NK-92 (cell line): ENCODE results near the gene GBF1.
"Not testable (repeated sequence)": the region's sequence is repeated elsewhere in the genome, so short reads cannot be mapped to it uniquely, and the experiment has no call there.

Experiments used
- DNase-seq: peaks from one replicate; lab custom pipeline; 2025; ENCODE audit not compliant: unreplicated experiment; lab: John Stamatoyannopoulos, UW

The GBF1 gene

DNA sequence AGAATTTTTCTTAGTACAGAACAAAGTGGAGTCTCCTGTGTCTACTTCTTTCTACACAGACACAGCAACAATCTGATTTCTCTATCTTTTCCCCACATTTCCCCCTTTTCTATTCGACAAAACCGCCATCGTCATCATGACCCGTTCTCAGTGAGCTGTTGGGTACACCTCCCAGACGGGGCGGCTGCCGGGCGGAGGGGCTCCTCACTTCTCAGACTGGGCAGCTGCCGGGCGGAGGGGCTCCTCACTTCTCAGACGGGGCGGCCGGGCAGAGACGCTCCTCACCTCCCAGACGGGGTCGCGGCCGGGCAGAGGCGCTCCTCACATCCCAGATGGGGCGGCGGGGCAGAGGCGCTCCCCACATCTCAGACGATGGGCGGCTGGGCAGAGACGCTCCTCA, 56.0 kb downstream of the GBF1 start:
- not testable (repeated sequence) for DNase-seq

DNA sequence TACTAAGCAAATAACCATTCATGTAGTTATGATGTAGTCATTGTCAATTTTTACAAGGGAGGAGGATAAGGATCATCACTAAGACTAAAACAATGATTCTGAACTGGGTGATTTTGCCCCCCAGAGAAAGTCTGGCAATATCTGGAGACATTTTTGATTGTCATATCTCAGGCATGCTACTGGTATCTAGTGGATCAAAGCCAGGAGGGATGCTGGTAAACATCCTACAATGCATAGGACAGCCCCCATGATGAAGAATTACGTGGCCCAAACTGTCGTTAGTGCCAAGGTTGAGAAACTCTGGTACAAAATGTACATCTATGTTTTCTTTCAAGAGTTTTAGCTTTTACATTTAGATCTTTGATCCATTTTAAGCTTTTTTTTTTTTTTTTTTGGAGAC, 57.3 kb downstream of the GBF1 start:
- DNase-seq: no peak

GRCh38 chr10:102306006-102306405, 60.7 kb downstream of the GBF1 start:
- no peak for DNase-seq

- DNase-seq: no peak
These were observed 61.4 kb downstream of the GBF1 start for GRCh38 chr10:102306710-102307109.

DNA sequence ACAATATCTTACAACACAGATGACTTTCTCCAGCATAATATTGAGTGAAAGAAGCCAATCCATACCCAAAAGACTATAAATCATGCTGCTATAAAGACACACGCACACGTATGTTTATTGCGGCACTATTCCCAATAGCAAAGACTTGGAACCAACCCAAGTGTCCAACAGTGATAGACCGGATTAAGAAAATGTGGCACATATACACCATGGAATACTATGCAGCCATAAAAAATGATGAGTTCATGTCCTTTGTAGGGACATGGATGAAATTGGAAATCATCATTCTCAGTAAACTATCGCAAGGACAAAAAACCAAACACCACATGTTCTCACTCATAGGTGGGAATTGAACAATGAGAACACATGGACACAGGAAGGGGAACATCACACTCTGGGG, 63.0 kb downstream of the GBF1 start:
- DNase-seq: not testable (repeated sequence)

DNA sequence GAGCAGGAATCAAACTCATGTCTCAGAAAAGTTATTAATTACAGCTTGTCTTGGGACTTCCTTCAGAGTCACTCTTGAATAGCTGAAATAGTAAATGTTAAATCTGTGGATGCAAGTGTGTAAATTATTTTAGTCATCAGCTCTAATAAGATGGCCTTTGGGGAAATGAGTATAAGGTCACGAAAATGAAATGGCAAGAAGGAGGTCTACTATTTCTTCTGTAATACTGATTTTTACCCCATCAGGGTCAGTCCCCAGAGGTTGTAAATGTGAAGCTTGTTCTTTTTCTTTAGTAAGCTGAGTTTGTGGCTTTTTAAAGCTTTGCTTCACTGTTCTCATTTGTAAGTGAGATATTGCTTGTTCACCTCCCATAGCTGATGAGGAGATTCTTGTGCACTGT, 63.9 kb downstream of the GBF1 start:
- DNase-seq: no peak

DNA sequence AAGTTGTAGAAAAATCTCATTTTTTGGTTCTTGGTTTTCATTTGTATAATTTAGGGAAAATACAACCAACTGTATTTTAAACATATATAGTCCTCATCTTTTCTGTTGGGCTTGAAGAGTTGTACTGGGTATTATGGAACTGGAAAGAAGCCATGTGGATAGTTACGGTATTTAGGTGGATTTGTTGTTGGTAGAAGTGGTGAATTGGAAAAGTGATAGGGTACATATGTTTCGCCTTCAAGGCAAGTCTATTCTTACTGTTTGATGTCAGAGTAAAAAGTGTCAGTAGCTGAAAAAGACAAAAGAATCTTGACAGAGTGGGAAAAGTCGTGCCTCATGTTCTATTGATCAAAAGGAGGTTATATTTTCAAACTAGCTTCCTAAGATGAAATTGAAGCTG, 64.6 kb downstream of the GBF1 start:
- DNase-seq: no peak

DNA sequence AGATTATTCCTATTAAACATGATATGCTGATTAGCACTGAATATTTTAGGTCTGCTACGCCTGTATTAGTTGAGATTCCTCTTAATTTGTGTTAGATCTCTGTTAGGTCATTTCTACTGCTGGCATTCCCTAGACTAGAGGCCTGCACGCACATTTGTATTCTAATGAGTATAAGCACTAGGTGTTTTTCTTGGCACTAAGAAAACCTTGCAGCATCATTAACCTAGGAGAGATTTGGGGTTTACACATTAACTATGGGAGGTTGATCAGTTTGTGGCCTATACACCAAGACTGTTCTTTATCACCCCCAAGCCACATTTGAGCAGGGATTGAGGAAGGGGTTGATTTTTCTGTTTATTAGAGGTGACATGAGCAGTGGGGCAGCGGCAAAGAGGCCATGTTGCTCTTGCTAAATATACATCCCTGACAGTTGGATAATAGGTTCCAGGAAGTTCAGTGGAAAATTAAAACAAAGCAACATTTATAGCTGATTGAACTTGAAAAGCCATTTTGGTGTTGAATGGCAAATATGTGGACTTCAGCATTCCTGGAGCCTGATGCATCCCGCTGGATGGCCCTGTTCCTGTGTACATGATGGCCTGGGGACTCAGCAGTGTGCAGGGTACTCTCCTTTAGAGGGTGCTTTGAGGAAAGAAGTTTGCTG, 65.2 kb downstream of the GBF1 start:
- DNase-seq: no peak

- no peak for DNase-seq
These were observed 65.7 kb downstream of the GBF1 start for GRCh38 chr10:102311025-102311420.

DNA sequence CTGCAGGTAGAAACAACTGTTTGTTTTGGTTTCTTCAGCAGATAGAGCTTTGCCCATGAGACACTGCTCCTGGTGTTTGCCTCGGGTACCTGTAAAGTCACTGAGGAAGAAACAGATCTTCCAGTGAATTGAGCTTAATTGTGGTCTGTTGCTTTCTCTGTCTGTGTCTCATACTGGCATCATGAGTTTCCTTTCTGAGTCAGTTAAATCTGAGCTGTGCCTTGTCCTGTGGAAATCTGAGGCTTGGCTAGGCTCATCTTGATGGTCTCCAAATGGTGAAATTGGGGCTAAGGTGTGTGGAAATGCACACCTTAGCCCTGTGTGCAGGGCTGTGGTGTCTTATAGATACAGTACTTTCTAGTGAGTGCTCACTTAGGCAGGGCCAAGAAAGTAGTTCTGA, 67.4 kb downstream of the GBF1 start:
- no peak for DNase-seq

- no peak for DNase-seq
These were observed 68.0 kb downstream of the GBF1 start for GRCh38 chr10:102313221-102313896.

- no peak for DNase-seq
These were observed 69.5 kb downstream of the GBF1 start for GRCh38 chr10:102314801-102315200.

- DNase-seq: no peak
These were observed 71.1 kb downstream of the GBF1 start for GRCh38 chr10:102316421-102316820.

DNA sequence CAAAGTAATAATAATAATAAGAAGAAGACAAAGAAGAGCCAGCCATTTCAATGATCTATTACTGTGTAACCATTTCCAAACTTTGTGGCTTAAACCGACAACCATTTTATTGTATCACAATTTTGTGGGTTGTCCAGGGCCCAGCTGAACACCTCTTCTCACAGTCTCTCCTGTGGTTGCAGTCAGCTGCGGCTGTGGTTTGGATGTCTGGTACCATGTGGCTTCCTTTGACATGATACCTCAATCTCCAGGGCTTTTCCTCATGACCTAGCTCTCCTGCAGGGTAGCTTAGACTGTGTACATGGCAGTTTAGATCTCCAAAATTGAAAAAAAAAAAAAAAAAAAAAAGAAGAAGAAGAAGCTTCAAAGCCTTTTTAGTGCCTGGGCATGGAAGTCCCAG, 77.6 kb downstream of the GBF1 start:
- no peak for DNase-seq

DNA sequence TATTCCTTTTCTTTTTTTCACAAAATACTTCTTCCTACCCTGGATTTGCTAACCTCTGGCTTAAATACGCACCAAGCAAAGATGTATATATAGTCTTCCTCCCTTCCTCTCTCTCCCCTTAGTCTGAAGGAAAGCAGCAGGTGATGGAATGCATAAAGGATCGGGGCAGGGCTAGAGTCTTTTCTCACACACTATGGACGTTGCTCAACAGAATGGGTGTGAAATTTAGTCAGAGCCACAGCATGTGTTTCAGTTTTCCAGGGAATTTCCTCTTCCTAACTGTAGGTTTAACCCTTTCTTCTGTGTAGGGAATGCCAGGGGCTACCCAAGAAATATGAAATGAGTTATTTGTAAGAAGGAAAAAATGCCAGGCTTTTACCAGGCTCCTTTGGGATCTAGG, 78.7 kb downstream of the GBF1 start:
- DNase-seq: no peak

DNA sequence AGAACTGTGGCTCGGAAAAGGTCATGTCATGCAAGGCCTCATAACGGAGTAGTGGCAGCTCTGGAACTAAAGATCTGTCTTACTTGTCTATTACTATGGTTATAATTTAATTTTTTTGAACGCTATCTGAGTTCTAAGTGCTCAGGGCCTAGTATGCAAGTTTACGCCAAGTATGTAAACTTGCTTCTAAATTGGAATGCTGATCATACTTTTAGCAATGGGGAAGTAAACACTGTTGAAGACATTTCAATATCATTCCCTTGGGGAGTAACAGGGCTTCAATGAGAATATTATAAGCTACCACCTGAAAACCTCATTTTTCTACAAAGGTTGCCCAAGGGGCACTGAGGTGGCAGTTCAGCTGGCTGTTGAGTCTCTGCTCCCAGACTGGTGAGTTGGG, 80.7 kb downstream of the GBF1 start:
- no peak for DNase-seq

GRCh38 chr10:102327002-102327401, 81.7 kb downstream of the GBF1 start:
- DNase-seq: no peak

GRCh38 chr10:102327641-102328040, 82.3 kb downstream of the GBF1 start:
- no peak for DNase-seq

DNA sequence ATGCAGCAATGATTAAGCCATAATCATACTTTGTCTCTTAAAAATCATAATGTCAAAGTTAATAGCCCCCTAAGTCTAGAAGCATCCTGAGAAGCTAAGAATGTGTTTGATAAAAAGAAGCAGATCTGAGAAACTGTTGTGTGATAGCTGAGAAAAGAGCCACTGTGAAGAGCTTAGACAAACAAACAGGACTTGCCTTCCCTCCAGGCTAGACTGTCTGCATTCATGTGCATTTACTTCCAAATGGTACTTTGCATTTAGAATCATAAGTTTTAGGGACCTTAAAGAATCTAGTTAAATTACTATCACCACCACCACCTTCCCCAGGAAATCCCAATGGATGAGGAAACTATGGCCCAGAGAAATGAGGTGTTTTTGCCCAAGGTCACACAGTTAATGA, 87.4 kb downstream of the GBF1 start:
- no peak for DNase-seq

DNA sequence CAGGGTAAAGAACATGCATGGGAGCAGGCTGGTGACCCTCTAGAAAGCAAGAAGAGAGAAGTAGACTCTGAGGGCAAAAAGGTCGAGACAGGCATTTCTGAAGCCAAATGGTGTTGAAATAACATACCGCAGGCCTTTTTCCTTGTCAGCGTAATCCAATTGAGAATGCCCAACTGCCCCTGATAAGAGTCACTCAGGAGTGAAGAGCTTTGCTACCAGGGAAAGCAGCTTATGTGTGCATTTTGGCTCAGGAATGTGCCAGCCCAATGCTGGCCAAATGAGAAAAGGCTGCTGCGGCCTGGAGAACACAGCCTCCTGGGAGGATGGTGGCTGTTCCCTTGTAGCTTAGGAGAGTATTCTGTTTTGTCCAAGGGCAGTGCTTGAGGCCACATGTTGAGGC, 88.8 kb downstream of the GBF1 start:
- no peak for DNase-seq

- no peak for DNase-seq
These were observed 89.9 kb downstream of the GBF1 start for GRCh38 chr10:102335184-102335583.

- no peak for DNase-seq
These were observed 95.8 kb downstream of the GBF1 start for GRCh38 chr10:102341038-102341688.
